H1 (cell line): ENCODE measurements around the gene CSNK1D. TPM values are rescaled to one million over a fixed set of nuclear protein-coding genes. Genes with fewer than 3 reads are reported as not detected.

Experiments used
- CTCF ChIA-PET: fragments of 300-600 bp; sonication (Branson Sonifier 250); formaldehyde crosslinking; loops from one replicate; lab custom pipeline; 2021; ENCODE audit not compliant: partially characterized antibody; lab: Charles Lee
- POLR2A ChIA-PET: fragments of 300-600 bp; sonication (Branson Sonifier 250); formaldehyde crosslinking; loops from one replicate; lab custom pipeline; 2021; ENCODE audit warnings: inconsistent platforms; ENCODE audit not compliant: partially characterized antibody; lab: Charles Lee
- DNase-seq, 2 experiments: peaks; one replicate each; pipeline versions ENCODE4 v3.0.0 to v3.0.0-alpha.2; 2010 to 2022; ENCODE audit warnings: low spot score in 2 of 2, low read depth in 1 of 2, mixed read lengths in 1 of 2
- FAIRE-seq: peaks from 2 replicates; lab custom pipeline; 2011; peaks lifted over from hg19 to GRCh38; lab: Jason Lieb, UNC
- H2AFZ ChIP-seq: 2 replicates; pipeline ENCODE4 v1.8.1; 2012; ENCODE audit warnings: low read length, inconsistent platforms
- H2AK5ac ChIP-seq: 2 replicates; pipeline ENCODE4 v1.6.1; 2013; ENCODE audit warnings: low read depth, low read length
- H2BK120ac ChIP-seq: replicated peaks from 2 replicates; pipeline ENCODE3; 2013; ENCODE audit warnings: low read depth, low read length, inconsistent platforms
- H2BK12ac ChIP-seq: 2 replicates; pipeline ENCODE4 v1.6.1; 2013; ENCODE audit warnings: low read depth, low read length
- H2BK15ac ChIP-seq: 2 replicates; pipeline ENCODE4 v1.6.1; 2013; ENCODE audit warnings: low read length
- H2BK20ac ChIP-seq: 2 replicates; pipeline ENCODE4 v1.6.1; 2013; ENCODE audit warnings: low read length
- H2BK5ac ChIP-seq: 2 replicates; pipeline ENCODE4 v1.6.1; 2013; ENCODE audit warnings: low read depth, low read length
- H3K14ac ChIP-seq: 2 replicates; pipeline ENCODE4 v1.6.1; 2013; ENCODE audit warnings: inconsistent platforms; ENCODE audit not compliant: insufficient read length
- H3K18ac ChIP-seq: 2 replicates; pipeline ENCODE4 v1.6.1; 2013; ENCODE audit warnings: low read length; ENCODE audit errors: extremely low read depth
- H3K23ac ChIP-seq: 2 replicates; pipeline ENCODE4 v1.6.1; 2013; ENCODE audit warnings: inconsistent platforms; ENCODE audit not compliant: insufficient read length
- H3K23me2 ChIP-seq: 2 replicates; pipeline ENCODE4 v1.6.1; 2013; ENCODE audit warnings: low read depth, low read length
- H3K27ac ChIP-seq: 2 replicates; pipeline ENCODE4 v1.6.1; 2011; ENCODE audit warnings: low read depth, low read length, inconsistent platforms
- H3K27me3 ChIP-seq, 4 experiments: replicated peaks in 1 of 4; 1 replicate in 1 of 4; 2 replicates in 3 of 4; pipeline versions ENCODE4 v1.6.1 to v1.8.1; 2011 to 2013; ENCODE audit warnings: low read length in 3 of 4, mild to moderate bottlenecking in 3 of 4, inconsistent platforms in 2 of 4, mixed read lengths in 2 of 4, moderate library complexity in 1 of 4; ENCODE audit not compliant: control insufficient read depth in 3 of 4, insufficient read depth in 3 of 4; ENCODE audit errors: extremely low read depth in 1 of 4
- H3K36me3 ChIP-seq, 4 experiments: 2 replicates each; pipeline versions ENCODE4 v1.6.1 to v1.8.1; 2011 to 2013; ENCODE audit warnings: mild to moderate bottlenecking in 4 of 4, low read length in 3 of 4, moderate library complexity in 2 of 4, control low read depth in 1 of 4, inconsistent platforms in 1 of 4; ENCODE audit not compliant: insufficient read depth in 4 of 4, control insufficient read depth in 2 of 4
- H3K4ac ChIP-seq: replicated peaks from 2 replicates; pipeline ENCODE3; 2013; ENCODE audit warnings: low read length, low read depth, mixed read lengths, inconsistent platforms; ENCODE audit not compliant: insufficient read length
- H3K4me1 ChIP-seq, 4 experiments: replicated peaks in 1 of 4; 1 replicate in 1 of 4; 2 replicates in 3 of 4; pipeline versions ENCODE4 v1.6.1 to v1.8.1; 2011 to 2013; ENCODE audit warnings: low read length in 3 of 4, inconsistent platforms in 2 of 4, mixed read lengths in 1 of 4; ENCODE audit not compliant: insufficient read depth in 4 of 4, control insufficient read depth in 3 of 4
- H3K4me2 ChIP-seq, 2 experiments: 2 replicates each; pipeline versions ENCODE4 v1.6.1 to v1.8.1; 2011 to 2013; ENCODE audit warnings: low read depth in 2 of 2, low read length in 2 of 2, control low read depth in 1 of 2, inconsistent platforms in 1 of 2, mild to moderate bottlenecking in 1 of 2; ENCODE audit not compliant: insufficient read depth in 1 of 2
- H3K4me3 ChIP-seq, 4 experiments: fragments of 200-600, 300-600 bp in 1 of 4; sonication (generic), shearing (Covaris generic), sonication (Bioruptor Twin) in 1 of 4; 2 replicates each; pipeline versions ENCODE4 v1.5.1 to v1.8.1; 2011 to 2016; ENCODE audit warnings: low read length in 4 of 4, low read depth in 3 of 4, control low read depth in 2 of 4, inconsistent platforms in 2 of 4, mild to moderate bottlenecking in 2 of 4, mixed read lengths in 1 of 4, moderate library complexity in 1 of 4; ENCODE audit not compliant: insufficient read depth in 2 of 4; ENCODE audit errors: extremely low read depth in 1 of 4
- H3K56ac ChIP-seq: replicated peaks from 2 replicates; pipeline ENCODE3; 2013; ENCODE audit warnings: low read depth, mild to moderate bottlenecking, mixed read lengths, low read length, inconsistent platforms; ENCODE audit not compliant: insufficient read length
- H3K79me1 ChIP-seq: 2 replicates; pipeline ENCODE4 v1.6.1; 2013; ENCODE audit warnings: low read depth, low read length, control low read depth
- H3K79me2 ChIP-seq, 2 experiments: 2 replicates each; pipeline versions ENCODE4 v1.6.1 to v1.8.1; 2012 to 2013; ENCODE audit warnings: low read length in 2 of 2, mild to moderate bottlenecking in 2 of 2, inconsistent platforms in 1 of 2; ENCODE audit not compliant: insufficient read depth in 2 of 2, control insufficient read depth in 1 of 2
- H3K9ac ChIP-seq, 4 experiments: replicated peaks in 1 of 4; 1 replicate in 1 of 4; 2 replicates in 3 of 4; pipeline versions ENCODE4 v1.6.1 to v1.8.1; 2011 to 2013; ENCODE audit warnings: low read depth in 3 of 4, low read length in 3 of 4, control low read depth in 2 of 4, mild to moderate bottlenecking in 2 of 4, moderate library complexity in 2 of 4, inconsistent platforms in 1 of 4; ENCODE audit errors: extremely low read depth in 1 of 4
- H3K9me3 ChIP-seq, 2 experiments: 2 replicates each; pipeline versions ENCODE4 v1.6.1 to v1.8.1; 2012 to 2013; ENCODE audit warnings: mild to moderate bottlenecking in 2 of 2, moderate library complexity in 2 of 2, control low read depth in 1 of 2, inconsistent platforms in 1 of 2, low read depth in 1 of 2, low read length in 1 of 2, mixed read lengths in 1 of 2; ENCODE audit not compliant: insufficient read depth in 2 of 2
- H4K20me1 ChIP-seq, 2 experiments: replicated peaks in 1 of 2; 2 replicates each; pipeline versions ENCODE3 to v1.8.1; 2011 to 2013; ENCODE audit warnings: inconsistent platforms in 2 of 2, low read length in 2 of 2, mild to moderate bottlenecking in 1 of 2; ENCODE audit not compliant: insufficient read depth in 2 of 2, control insufficient read depth in 1 of 2
- H4K5ac ChIP-seq: 2 replicates; pipeline ENCODE4 v1.6.1; 2013; ENCODE audit warnings: low read length, low read depth, mixed read lengths, inconsistent platforms; ENCODE audit not compliant: insufficient read length
- H4K8ac ChIP-seq: 2 replicates; pipeline ENCODE4 v1.8.0; 2013; ENCODE audit warnings: mild to moderate bottlenecking, moderate library complexity, low read length, inconsistent platforms; ENCODE audit not compliant: insufficient read depth; ENCODE audit errors: extremely low read depth
- H4K91ac ChIP-seq: replicated peaks from 2 replicates; pipeline ENCODE3; 2013; ENCODE audit warnings: low read length, mixed read lengths, inconsistent platforms; ENCODE audit not compliant: insufficient read length
- CBX5 ChIP-seq: fragments of 300-800, 300-1000 bp; sonication (generic); IDR thresholded peaks from 2 replicates; pipeline ENCODE4 v1.7.1; 2016; ENCODE audit warnings: antibody characterized with exemption, low read length, low read depth
- SP1 ChIP-seq: IDR thresholded peaks from 2 replicates; pipeline ENCODE4 v1.6.1; 2011; ENCODE audit warnings: low read depth, low read length
- SP4 ChIP-seq: IDR thresholded peaks from 2 replicates; pipeline ENCODE4 v1.6.1; 2012; ENCODE audit warnings: low read length, inconsistent platforms
- TCF12 ChIP-seq: IDR thresholded peaks from 2 replicates; pipeline ENCODE4 v1.6.1; 2011; ENCODE audit warnings: low read depth, mild to moderate bottlenecking, low read length
- WGBS, 2 experiments: shearing (Covaris generic) in 1 of 2; methylation state at CpG; one replicate each; pipeline versions ENCODE4 v1.1.6 to v1.1.7; 2013 to 2015; ENCODE audit warnings: low lambda C conversion rate in 2 of 2, mixed read lengths in 2 of 2, inconsistent platforms in 1 of 2, low coverage in 1 of 2, missing lambda C conversion rate in 1 of 2; ENCODE audit not compliant: insufficient replicate concordance in 2 of 2, insufficient coverage in 1 of 2, insufficient read length in 1 of 2; ENCODE audit errors: extremely low coverage in 1 of 2, missing lambda C conversion rate in 1 of 2; 5-methylcytosine and 5-hydroxymethylcytosine counted together
- polyA plus RNA-seq, 7 experiments: library from polyadenylated mRNA; depleted of rRNA in 3 of 7; stranded (reverse) in 5 of 7; unstranded in 2 of 7; fragments of >200 nt in 5 of 7; fragments of 200-250 nt in 2 of 7; gene quantifications; 1 replicate in 5 of 7; 2 replicates in 1 of 7; 4 replicates in 1 of 7; pipeline versions ENCODE4 v1.2.1 to v1.2.3, GENCODE V29; 2011 to 2013; ENCODE audit warnings: missing spikeins in 2 of 7, mixed read lengths in 2 of 7
- total RNA-seq: library from RNA; stranded (reverse); fragmentation: NEBNext Ultra II Directional; extraction: Animal tissue kit (Norgen Biotek cat#: 25700); gene quantifications from 2 replicates; pipeline ENCODE4 v1.2.1, GENCODE V29; 2021
- TF ChIP-seq, protein P1 (sequence below), 3 experiments: IDR thresholded peaks; 1 replicate in 2 of 3; 2 replicates in 1 of 3; pipeline versions ENCODE4 v1.5.1 to v1.6.1; 2011; ENCODE audit warnings: low read length in 3 of 3, mild to moderate bottlenecking in 3 of 3, inconsistent platforms in 2 of 3, low read depth in 1 of 3, moderate library complexity in 1 of 3; ENCODE audit not compliant: insufficient read depth in 1 of 3; ENCODE audit errors: control extremely low read depth in 1 of 3
- TF ChIP-seq, protein P2 (sequence below): IDR thresholded peaks from 2 replicates; pipeline ENCODE4 v1.6.1; 2012; ENCODE audit warnings: low read length, inconsistent platforms

The CSNK1D gene
- total and polyA plus RNA-seq, 2 of the 8 experiments (the other 6 are each of a cell fraction or from before 2014, with no cell fraction given): 73.5 to 103 TPM

DNA sequence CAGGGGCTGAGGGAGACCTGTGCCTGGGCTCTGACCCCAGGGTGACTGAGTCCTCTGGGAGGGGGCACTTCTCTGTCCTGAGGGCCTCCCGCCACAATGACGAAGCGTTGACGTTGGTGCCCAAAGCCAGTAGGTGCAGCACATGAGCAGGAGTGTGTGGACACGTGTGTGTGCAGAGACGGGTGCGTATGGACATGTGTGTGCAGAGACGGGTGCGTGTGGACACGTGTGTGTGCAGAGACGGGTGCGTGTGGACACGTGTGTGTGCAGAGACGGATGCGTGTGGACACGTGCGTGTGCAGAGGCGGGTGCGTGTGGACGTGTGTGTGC lies 44.6 kb upstream of the CSNK1D start:
- Histone ChIP-seq H3K18ac (no peak overlapping the region), H3K14ac (no peak overlapping the region), H4K91ac (no peak overlapping the region), H3K27ac (no peak overlapping the region), H3K4me3 (no peak overlapping the region), H3K36me3 (no peaks in the 10 kb centered on the region), H3K23ac (no peak overlapping the region), H3K9me3 (peaks cover 0 to 14% of the 10 kb centered on the region in 2 experiments; a peak in 1 of 4 replicates), H2BK120ac (no peak overlapping the region), H2BK12ac (peak overlapping the region; percentile 22; the same call in 1 of the 2 replicates), H3K4me2 (no peak overlapping the region), H3K27me3 (no peaks in the 10 kb centered on the region; a peak in 3 of 7 replicates), H3K56ac (no peak overlapping the region), H3K4ac (no peak overlapping the region), H3K4me1 (peaks cover 0 to 5% (median 4%) of the 10 kb centered on the region in 4 experiments; a peak in 5 of 7 replicates), H2BK15ac (no peak overlapping the region), H3K79me1 (no peaks in the 10 kb centered on the region), H3K9ac (no peak overlapping the region), H2AFZ (no peak overlapping the region), H3K23me2 (peaks cover 5% of the 10 kb centered on the region; the same call in 1 of the 2 replicates)
- ChIA-PET CTCF (interaction anchor here (0.6 to 3.1 kb wide), 5 partner anchors 13 to 537 kb away, joined by 3 to 19 read pairs (median 4); no protein-coding TSS in a partner anchor), POLR2A (interaction anchor here (0.8 to 1.4 kb wide), 4 partner anchors 15 to 82 kb away, joined by 3 to 6 read pairs (median 3); no protein-coding TSS in a partner anchor)
- 96% methylated on average over 19 of the region's 20 CpGs; no CpG with 5 or more reads in 1 of the 2 experiments for WGBS, 2 experiments
- FAIRE-seq: no peak
- TF ChIP-seq SP4: no peak
- TF ChIP-seq SP1: no peak
- TF ChIP-seq, protein P1, sequence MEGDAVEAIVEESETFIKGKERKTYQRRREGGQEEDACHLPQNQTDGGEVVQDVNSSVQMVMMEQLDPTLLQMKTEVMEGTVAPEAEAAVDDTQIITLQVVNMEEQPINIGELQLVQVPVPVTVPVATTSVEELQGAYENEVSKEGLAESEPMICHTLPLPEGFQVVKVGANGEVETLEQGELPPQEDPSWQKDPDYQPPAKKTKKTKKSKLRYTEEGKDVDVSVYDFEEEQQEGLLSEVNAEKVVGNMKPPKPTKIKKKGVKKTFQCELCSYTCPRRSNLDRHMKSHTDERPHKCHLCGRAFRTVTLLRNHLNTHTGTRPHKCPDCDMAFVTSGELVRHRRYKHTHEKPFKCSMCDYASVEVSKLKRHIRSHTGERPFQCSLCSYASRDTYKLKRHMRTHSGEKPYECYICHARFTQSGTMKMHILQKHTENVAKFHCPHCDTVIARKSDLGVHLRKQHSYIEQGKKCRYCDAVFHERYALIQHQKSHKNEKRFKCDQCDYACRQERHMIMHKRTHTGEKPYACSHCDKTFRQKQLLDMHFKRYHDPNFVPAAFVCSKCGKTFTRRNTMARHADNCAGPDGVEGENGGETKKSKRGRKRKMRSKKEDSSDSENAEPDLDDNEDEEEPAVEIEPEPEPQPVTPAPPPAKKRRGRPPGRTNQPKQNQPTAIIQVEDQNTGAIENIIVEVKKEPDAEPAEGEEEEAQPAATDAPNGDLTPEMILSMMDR (IDR thresholded peaks at IDR 0.05; ENCODE audit: control extremely low read depth in 1 of 3, insufficient read depth in 1 of 3, low read depth in 1 of 3, low read length in 3 of 3): no peak
- no peak for TF ChIP-seq CBX5
- TF ChIP-seq TCF12: no peak
- TF ChIP-seq, protein P2, sequence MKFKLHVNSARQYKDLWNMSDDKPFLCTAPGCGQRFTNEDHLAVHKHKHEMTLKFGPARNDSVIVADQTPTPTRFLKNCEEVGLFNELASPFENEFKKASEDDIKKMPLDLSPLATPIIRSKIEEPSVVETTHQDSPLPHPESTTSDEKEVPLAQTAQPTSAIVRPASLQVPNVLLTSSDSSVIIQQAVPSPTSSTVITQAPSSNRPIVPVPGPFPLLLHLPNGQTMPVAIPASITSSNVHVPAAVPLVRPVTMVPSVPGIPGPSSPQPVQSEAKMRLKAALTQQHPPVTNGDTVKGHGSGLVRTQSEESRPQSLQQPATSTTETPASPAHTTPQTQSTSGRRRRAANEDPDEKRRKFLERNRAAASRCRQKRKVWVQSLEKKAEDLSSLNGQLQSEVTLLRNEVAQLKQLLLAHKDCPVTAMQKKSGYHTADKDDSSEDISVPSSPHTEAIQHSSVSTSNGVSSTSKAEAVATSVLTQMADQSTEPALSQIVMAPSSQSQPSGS: no peak
- TF ChIP-seq, all 59 proteins: peak for 0
- peak overlapping the region; percentile 24; the same call in 1 of the 2 replicates for H2BK5ac ChIP-seq
- H2BK20ac ChIP-seq: no peak overlapping the region
- H4K8ac ChIP-seq: no peak overlapping the region
- DNase-seq: no peak
- H4K20me1 ChIP-seq: peaks cover 0 to 11% of the 10 kb centered on the region in 2 experiments
- peak overlapping the region; percentile 53; the same call in 1 of the 2 replicates for H2AK5ac ChIP-seq
- no peak overlapping the region for H4K5ac ChIP-seq
- H3K79me2 ChIP-seq: no peaks in the 10 kb centered on the region
